Stomach (tissue), 4 donors: ENCODE results near the gene ADAMTSL4.

ENCODE experiments used
- POLR2A ChIP-seq, 4 donors: fragments of 450-650 bp; IDR thresholded peaks; one replicate each; pipeline ENCODE4 v1.6.1; 2016; ENCODE audit warnings: antibody characterized with exemption in 4 of 4, control low read depth in 2 of 4, mild to moderate bottlenecking in 1 of 4, moderate library complexity in 1 of 4
- POLR2AphosphoS5 ChIP-seq, 3 donors: sonication (generic); formaldehyde crosslinking; IDR thresholded peaks; one replicate each; pipeline ENCODE4 v1.6.1; 2016; ENCODE audit warnings: antibody characterized with exemption in 3 of 3

DNA sequence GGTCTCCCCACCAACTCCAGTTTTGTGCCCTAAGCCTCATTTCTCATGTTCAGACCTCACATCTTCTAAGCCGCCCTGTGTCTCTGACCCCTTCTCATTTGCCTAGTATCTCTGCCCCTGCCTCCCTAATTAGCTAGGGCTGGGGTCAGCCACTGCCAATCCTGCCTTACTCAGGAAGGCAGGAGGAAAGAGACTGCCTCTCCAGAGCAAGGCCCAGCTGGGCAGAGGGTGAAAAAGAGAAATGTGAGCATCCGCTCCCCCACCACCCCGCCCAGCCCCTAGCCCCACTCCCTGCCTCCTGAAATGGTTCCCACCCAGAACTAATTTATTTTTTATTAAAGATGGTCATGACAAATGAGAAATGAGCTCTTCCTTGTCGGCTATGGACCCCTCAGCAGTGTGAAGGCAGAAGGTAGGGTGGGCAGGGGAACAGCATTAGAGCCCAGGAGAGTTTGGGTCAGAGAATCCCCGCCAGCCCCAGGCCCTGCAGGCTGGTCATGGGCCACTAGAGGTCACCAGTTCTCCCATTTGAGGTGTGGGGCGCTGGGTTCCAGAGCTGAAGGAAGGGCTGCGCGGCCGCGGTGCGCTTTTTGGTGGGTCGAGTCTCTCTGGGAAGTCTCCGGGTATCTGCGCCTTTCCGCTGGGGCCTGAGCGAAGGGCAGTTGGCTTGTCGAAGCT, 11.5 kb downstream of the ADAMTSL4 start:
- TF ChIP-seq POLR2AphosphoS5 (IDR thresholded peaks at IDR 0.05) (no peak), POLR2A (IDR thresholded peaks at IDR 0.05) (no peak)
